Activated CD4-positive, alpha-beta T cell treated with anti-CD3 and anti-CD28 coated beads, Interleukin-2, amount 10 ng/mL, durations not matched to agents 24 days and 14 days (primary cell): ENCODE data around the gene CTU2. TPM values are rescaled to one million over a fixed set of nuclear protein-coding genes. Genes with fewer than 3 reads are reported as not detected.

ENCODE experiments used
- DNase-seq: peaks from one replicate; pipeline ENCODE4 v3.0.0; 2022
- H3K27ac Mint-ChIP-seq: one replicate; pipeline ENCODE4 v1.8.0; 2022; ENCODE audit warnings: mild to moderate bottlenecking, mixed read lengths
- H3K27me3 Mint-ChIP-seq: one replicate; pipeline ENCODE4 v1.8.0; 2022; ENCODE audit warnings: mixed read lengths
- H3K36me3 Mint-ChIP-seq: one replicate; pipeline ENCODE4 v1.8.0; 2022; ENCODE audit warnings: low read depth, mild to moderate bottlenecking, mixed read lengths
- H3K4me1 Mint-ChIP-seq: one replicate; pipeline ENCODE4 v1.8.0; 2021; ENCODE audit warnings: mixed read lengths
- H3K4me3 Mint-ChIP-seq: one replicate; pipeline ENCODE4 v1.8.0; 2022; ENCODE audit warnings: mild to moderate bottlenecking, moderate library complexity, mixed read lengths
- H3K9me3 Mint-ChIP-seq: one replicate; pipeline ENCODE4 v1.8.0; 2021; ENCODE audit warnings: mixed read lengths
- intact Hi-C: fragments of 100-400 bp; cut with micrococcal nuclease; formaldehyde crosslinking; loops from one replicate; pipeline ENCODE4 v1.15.1; 2023
- total RNA-seq: library from RNA; stranded (reverse); gene quantifications from 2 replicates; pipeline ENCODE4 v1.2.3, GENCODE V29; 2022

The CTU2 gene
- total RNA-seq, 1 donor from 2014 or later = 69.9 TPM

DNA sequence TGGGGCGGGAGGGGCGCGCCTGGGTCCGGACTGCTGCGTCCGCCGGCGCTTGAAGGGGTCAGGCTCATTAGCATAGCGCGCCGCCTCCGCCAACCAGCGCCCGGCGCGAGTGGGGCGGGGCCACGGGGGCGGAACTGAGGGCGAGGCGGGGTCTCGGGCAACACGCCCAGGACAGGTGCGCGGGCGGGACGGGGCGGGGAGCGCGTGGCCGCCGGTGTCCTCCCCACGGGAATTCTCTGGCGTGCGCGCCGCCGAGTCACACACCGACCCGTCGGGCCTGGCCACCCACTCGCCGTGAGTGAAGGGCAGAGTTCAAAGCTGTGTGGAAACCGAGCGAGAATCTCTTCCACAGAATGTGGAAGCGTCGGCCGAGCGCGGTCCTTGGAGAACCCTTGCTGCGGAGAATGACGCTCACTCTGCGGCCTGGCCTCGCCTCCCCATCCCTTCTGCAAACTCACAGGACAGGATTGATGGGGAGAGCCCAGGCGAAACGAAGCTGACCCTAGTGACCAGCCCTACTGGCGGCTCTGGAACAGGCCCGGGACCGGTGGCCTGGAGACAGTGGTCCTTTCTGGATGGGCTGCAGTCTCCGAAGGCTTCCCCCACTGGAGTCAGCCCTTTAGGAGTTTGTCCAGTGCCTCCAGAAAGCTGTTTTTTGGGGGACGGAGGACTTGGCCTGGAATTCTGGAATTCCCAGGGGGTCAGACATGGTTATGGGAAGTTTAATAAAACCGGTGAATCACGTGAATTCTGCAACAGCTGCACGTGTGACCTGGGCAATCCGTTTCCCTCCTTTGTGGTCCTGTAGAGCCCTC, 19.7 kb upstream of the CTU2 start, which contains the start of gene SNAI3:
Gene SNAI3, minus strand, starts transcription at position 69 of the 815 bp plus-strand sequence. CDS start 101 bp downstream, outside the sequence.
- intact Hi-C loops = loop anchor here (1.0 kb wide), 2 partner anchors 17 to 23 kb away; partner anchors contain the start of gene MVD
- peaks cover 3% of the 10 kb centered on the region for H3K36me3 Mint-ChIP-seq
- H3K27me3 Mint-ChIP-seq = no peaks in the 10 kb centered on the region
- H3K9me3 Mint-ChIP-seq = no peaks in the 10 kb centered on the region
- peak within 1 kb of the TSS; percentile 37 for H3K27ac Mint-ChIP-seq
- H3K4me1 Mint-ChIP-seq = peaks cover 43% of the 10 kb centered on the region
- H3K4me3 Mint-ChIP-seq = peak within 1 kb of the TSS; percentile 83
- DNase-seq = peak; percentile 98

DNA sequence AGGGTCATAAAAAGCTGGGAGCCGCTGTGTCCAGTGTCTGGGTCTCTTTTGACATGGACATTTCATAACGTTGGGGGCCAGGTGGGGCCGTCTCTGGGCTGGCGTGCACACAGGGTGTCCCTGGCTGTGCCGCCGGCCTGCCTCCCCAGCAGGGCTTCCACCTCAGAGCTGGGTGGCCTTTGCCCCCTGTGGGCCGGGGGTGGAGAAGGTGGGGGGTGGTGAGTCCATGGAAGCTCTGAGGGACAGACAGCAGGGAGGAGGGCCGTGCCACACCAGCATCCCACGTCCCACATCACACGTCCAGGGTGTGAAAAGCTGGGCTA, 19.1 kb upstream of the CTU2 start:
- Mint-ChIP-seq H3K9me3 (no peaks in the 10 kb centered on the region), H3K4me3 (no peak overlapping the region), H3K27me3 (no peaks in the 10 kb centered on the region), H3K36me3 (peaks cover 3% of the 10 kb centered on the region), H3K27ac (no peak overlapping the region), H3K4me1 (peaks cover 41% of the 10 kb centered on the region)
- no peak for DNase-seq
- intact Hi-C loops = no loop called here

DNA sequence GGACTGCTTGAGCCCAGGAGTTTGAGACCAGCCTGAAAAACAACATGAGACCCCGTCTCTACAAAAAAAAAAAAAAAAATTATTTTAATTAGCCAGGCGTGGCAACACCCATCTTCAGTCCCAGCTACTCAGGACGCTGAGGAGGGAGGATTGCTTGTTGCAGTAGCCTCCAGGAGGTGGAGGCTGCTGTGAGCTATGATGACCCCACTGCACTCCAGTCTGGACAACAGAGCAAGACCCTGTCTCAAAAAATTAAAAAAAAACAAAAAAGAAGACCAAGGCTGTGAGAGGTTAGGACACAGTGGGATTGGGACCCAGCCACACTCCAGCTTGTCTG, 18.7 kb upstream of the CTU2 start:
- peaks cover 41% of the 10 kb centered on the region for H3K4me1 Mint-ChIP-seq
- intact Hi-C loops = no loop called here
- DNase-seq = no peak
- no peaks in the 10 kb centered on the region for H3K27me3 Mint-ChIP-seq
- H3K27ac Mint-ChIP-seq = no peak overlapping the region
- H3K4me3 Mint-ChIP-seq = no peak overlapping the region
- H3K9me3 Mint-ChIP-seq = no peaks in the 10 kb centered on the region
- peaks cover 3% of the 10 kb centered on the region for H3K36me3 Mint-ChIP-seq

DNA sequence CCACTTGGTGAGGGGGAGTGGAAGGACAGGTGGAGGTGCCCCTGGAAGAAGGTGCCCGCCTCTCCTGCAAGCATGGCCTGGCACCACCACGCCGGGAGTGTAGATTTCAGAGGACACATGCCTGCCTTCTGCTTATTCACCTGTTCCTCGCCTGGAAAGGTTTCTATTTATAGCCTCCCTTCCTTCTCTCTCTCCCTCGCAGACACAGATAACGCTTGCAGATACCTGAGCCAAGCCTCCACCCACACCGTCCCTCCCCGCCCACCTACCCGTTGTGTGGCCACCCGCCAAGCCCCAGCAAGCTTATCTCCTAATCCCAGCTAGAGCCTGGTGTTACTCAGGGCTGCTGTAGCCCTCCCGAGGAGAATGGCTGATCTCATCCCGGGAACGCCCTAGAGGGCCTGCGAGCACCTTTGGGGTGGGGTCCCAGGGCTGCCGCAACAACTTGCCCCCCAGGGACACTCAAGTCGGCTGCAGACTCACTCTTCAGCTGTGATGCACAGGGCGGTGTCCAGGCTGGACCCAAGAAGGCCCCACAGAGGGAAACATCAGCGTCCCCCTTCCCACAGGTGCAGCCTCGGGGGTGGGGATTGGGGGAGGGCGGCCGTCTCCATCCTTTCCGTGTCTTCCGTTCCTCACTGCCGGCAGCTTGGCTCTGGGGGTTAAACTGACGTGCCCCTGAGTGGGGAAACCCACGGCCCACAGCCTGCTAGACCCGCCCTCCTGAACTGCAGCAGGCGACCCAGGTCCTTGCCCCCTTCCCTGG, 18.1 kb upstream of the CTU2 start:
- no peak overlapping the region for H3K27ac Mint-ChIP-seq
- H3K27me3 Mint-ChIP-seq = no peaks in the 10 kb centered on the region
- intact Hi-C loops = no loop called here
- peaks cover 3% of the 10 kb centered on the region for H3K36me3 Mint-ChIP-seq
- DNase-seq = no peak
- no peak overlapping the region for H3K4me3 Mint-ChIP-seq
- no peaks in the 10 kb centered on the region for H3K9me3 Mint-ChIP-seq
- peaks cover 44% of the 10 kb centered on the region for H3K4me1 Mint-ChIP-seq

DNA sequence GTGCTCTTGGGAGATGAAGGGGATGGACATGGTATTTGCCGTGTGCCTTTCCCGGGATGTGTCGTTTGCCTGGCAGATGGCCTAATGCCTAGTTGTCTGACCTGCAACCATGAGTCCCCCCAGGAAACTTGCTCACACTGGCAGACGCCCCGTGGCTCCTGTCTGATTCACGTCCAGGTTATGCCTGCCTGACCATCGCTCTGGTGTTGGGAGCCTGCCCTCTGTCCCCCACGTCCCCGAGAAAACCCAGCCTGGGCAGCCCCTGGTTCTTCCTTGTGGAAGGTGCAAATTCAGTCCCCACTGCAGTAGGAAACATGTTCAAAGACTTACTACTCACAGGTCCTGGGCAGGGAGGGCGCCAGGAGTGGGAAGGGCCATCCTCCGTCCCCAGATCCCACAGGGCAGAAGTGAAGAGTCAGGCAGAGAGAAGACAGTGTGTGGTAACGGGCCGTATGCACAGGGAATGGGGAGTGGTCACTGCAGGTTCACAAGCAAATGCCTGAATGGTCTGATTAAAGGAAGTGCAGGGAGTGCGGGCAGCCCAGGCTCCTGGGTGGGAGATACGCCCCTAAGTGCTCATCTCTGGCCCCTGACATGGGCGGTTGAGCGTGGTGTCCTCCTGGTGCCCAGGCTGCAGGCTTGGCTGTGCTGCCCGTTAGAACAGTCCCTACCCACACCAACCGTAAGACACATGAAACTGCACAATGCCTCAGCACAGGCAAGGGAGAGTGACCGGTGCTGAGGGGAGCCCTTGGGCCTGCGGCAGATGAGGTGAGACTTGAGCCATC, 15.8 kb upstream of the CTU2 start:
- Mint-ChIP-seq H3K27me3 (no peaks in the 10 kb centered on the region), H3K9me3 (no peaks in the 10 kb centered on the region), H3K27ac (peak overlapping the region; percentile 34), H3K4me3 (peak overlapping the region; percentile 50), H3K36me3 (no peaks in the 10 kb centered on the region), H3K4me1 (peaks cover 39% of the 10 kb centered on the region)
- intact Hi-C loops = no loop called here
- DNase-seq = no peak

DNA sequence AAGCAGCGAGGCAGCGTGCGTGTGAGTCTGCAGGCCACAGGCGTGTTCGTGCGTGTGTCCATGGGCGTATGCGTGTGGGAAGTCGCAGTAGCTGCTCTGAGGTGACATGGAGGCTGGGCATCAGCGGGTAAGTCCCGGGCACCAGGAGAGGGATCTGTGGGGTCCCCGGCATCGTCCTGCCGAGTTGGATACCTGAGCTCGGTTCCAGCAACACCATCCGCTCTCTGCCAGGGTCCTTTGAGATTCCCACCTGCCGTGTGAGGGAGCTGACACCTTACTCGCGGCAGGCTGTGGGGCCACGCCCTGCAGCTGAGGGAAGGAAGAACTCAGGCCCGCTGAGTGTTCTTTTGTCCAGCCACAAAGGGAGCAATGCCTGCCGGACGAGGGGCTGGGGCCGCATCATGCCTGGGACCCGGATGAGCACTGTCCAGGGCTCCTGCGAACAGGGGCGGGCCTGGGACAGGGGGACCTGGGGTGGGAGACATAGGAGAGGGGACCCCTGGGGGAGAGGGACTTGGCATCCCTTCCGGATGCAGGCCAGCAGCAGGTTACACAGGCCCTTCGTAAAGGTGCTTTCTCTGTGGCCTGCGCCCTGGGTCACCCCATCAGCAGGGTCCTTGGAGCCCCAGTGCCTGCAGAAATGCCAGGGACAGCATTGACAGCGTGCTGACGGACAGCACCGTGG, 15.0 kb upstream of the CTU2 start:
- H3K36me3 Mint-ChIP-seq = no peaks in the 10 kb centered on the region
- H3K9me3 Mint-ChIP-seq = no peaks in the 10 kb centered on the region
- intact Hi-C loops = no loop called here
- DNase-seq = no peak
- H3K27ac Mint-ChIP-seq = peak overlapping the region; percentile 34
- peaks cover 39% of the 10 kb centered on the region for H3K4me1 Mint-ChIP-seq
- H3K4me3 Mint-ChIP-seq = peak overlapping the region; percentile 50
- no peaks in the 10 kb centered on the region for H3K27me3 Mint-ChIP-seq

DNA sequence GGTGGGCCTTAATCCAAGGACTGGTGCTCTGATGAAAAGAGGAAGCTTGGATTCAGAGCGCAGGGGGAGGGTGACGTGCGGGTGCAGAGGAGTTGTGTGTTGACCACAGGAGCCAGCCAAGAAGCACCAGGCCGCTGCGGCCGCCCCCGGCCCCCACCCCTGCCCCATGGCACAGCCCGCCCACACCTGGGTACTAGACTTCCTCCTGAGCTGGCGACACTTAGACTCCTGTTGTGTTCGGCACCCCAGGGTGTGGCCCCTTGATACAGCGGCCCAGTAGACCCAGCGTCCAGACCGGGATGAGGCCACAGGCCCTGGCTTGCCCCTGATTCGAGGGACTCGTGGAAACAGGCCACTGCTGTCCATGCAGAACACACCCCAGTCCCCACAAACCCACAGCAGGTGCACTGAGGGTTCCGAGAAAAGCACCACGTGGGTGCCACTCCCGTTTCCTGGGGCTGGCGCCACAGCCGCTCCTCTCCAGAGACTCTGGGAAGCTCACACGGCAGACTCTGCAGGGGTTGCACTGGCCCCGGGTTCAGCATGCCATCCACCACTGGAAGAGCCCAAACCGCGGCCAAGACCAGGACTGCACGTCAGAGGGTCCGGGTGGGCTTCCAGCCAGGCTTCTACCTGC, 14.3 kb upstream of the CTU2 start:
- H3K36me3 Mint-ChIP-seq = no peaks in the 10 kb centered on the region
- peak overlapping the region; percentile 81 for H3K27ac Mint-ChIP-seq
- intact Hi-C loops = no loop called here
- H3K9me3 Mint-ChIP-seq = no peaks in the 10 kb centered on the region
- H3K4me1 Mint-ChIP-seq = peaks cover 39% of the 10 kb centered on the region
- H3K27me3 Mint-ChIP-seq = no peaks in the 10 kb centered on the region
- peak overlapping the region; percentile 62 for H3K4me3 Mint-ChIP-seq
- peak; percentile 87 for DNase-seq

DNA sequence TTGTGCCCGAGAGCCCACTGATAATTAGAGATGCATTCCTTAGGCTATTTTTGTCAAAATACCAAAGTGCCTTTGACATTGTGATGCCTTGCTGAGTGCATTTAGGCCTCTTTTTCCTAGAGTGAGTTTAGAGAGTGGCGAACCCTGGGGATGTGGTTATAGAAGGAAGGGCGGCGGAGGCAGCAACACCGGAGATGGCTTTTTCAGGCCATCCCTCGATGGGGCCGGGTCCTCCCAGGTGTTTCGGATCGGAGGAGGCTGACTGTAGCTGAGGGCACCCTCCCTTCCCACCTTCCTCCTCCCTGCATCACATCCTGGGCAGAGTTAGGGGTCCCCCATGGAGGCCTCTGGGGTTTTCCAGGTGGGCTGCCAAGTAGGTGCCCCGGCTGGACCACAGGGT, 13.4 kb upstream of the CTU2 start:
- Mint-ChIP-seq H3K4me3 (peak overlapping the region; percentile 30), H3K36me3 (peaks cover 5% of the 10 kb centered on the region), H3K4me1 (peaks cover 43% of the 10 kb centered on the region)

DNA sequence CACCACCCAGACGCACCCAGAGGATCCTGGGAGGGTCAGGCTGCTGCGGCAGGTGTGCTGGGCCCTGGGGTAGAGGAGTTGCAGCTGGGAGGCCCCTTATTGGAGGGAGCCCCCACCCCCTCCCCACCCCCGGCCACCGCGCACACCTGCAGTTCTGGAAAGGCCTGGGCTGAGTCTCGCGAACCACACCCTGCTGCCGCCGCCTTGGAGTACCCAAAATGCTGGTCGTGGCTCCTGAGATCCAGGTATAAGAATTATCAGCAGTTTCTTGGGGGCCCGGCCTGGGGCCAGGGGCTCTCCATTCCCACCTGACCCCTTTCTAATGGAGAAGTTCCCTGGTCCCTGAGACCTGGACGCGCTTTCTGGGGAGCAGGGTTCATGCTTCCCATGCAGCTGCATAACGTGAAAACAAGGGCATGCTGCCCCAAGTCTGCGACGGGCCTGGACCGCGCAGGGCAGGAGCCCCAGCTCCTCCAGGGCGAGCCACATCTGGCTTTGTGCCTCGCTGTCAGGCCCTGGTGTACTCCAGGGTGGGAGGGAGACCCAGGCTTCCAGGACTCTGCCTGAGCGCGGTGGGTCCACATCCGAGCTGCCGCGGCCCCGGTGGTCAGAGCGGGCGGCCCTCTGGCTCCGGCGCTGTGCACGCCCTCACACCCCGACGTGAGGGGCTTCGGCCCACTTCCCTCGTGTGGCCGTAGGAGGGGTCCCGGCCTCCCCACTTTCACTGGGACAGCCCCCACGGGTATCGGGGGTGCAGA, 12.7 kb upstream of the CTU2 start:
- H3K4me3 Mint-ChIP-seq = no peak overlapping the region
- intact Hi-C loops = no loop called here
- no peak for DNase-seq
- no peak overlapping the region for H3K27ac Mint-ChIP-seq
- H3K9me3 Mint-ChIP-seq = no peaks in the 10 kb centered on the region
- H3K36me3 Mint-ChIP-seq = peaks cover 8% of the 10 kb centered on the region
- no peaks in the 10 kb centered on the region for H3K27me3 Mint-ChIP-seq
- peaks cover 39% of the 10 kb centered on the region for H3K4me1 Mint-ChIP-seq

More for the DNA sequence above, 13.4 kb upstream of the CTU2 start:
- H3K27me3 Mint-ChIP-seq = no peaks in the 10 kb centered on the region
- H3K27ac Mint-ChIP-seq = peak overlapping the region; percentile 20
- DNase-seq = no peak
- no peaks in the 10 kb centered on the region for H3K9me3 Mint-ChIP-seq
- intact Hi-C loops = no loop called here

DNA sequence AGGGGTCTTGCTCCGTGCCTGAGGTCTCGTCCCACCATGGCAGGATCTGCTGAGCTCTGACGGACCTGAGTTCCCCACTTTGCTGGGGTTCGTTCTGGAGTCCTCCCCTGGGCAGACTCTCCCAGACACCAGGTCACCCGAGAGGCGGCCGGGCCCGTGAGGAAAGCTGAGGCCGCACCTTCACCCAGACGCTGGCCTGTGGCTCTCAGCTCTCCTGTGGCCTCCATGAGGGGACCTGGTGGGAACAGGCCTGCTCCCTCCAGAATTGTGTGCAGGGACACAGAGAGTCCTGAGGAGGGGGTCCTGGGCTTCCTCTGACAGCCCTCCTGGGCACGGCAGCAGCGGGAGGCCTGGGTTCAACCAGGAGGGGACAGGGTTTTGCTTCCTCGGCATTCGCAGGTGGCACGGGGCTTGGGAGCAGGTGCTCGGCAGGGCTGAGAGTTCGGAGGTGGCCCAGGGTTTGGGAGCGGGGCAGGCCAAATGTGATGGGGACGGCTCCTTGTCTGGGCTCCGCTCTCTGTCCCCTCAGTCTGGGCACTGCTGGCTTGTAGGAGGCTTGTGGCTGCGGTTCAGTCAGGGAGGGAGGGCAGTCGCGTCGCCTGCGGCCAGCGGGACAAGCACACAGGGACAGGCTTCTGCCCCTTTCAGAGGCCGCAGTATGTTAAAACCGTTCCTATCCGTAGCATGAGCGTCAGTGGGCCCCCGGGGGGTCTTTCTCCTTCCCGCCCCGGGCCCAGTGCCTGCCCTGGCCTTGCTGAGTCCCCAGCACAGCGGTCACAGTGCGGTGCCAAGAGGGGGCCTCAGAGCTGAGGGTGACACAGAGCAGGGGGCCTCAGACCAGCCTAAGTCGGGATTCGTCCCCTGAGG, 11.8 kb upstream of the CTU2 start:
- Mint-ChIP-seq H3K9me3 (no peaks in the 10 kb centered on the region), H3K36me3 (peaks cover 8% of the 10 kb centered on the region), H3K4me3 (no peak overlapping the region), H3K27me3 (no peaks in the 10 kb centered on the region), H3K27ac (peak overlapping the region; percentile 4), H3K4me1 (peaks cover 36% of the 10 kb centered on the region)
- intact Hi-C loops = no loop called here
- DNase-seq = no peak

DNA sequence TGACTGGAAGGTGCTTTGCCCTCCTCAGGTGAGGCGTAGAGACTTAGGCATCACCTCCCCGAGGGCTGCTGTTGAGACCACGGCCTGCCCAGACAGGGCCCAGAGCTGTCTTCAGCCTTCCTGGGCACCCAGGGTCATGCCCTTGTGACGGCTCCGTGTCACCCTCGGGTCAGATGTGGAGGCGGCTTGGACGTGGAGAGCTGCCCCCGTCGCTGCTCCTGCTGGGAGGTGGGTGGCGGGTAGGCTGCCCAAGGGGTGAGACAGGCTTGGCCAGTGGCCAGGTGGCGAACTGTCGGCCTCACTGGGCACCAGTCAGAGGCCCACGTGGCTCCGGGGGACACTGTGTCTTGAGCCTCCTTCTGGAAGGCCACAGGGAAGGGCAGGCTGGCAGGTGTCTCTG, 11.1 kb upstream of the CTU2 start:
- H3K27ac Mint-ChIP-seq = no peak overlapping the region
- intact Hi-C loops = no loop called here
- H3K36me3 Mint-ChIP-seq = peaks cover 12% of the 10 kb centered on the region
- no peaks in the 10 kb centered on the region for H3K27me3 Mint-ChIP-seq
- H3K4me1 Mint-ChIP-seq = peaks cover 42% of the 10 kb centered on the region
- DNase-seq = no peak
- H3K4me3 Mint-ChIP-seq = no peak overlapping the region
- no peaks in the 10 kb centered on the region for H3K9me3 Mint-ChIP-seq

DNA sequence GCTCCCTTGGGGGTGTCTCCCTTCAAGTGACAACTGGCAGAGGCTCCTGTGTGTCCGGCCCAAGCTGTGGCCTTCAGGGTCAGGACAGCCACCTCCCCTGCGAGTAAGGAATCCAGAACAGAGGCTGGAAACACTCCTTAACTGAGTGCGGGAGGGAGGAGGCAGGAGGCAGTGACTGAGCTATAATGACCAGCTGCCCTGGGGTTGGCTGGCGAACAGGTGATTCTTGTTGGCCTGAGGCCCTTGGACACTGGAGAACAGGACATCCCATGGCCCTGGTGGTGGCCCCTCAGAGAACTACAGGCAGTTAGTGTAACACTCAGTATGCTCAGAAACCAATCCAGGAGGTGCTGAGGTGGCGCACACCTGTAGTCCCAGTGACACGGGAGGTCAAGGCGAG, 10.6 kb upstream of the CTU2 start:
- H3K27me3 Mint-ChIP-seq = no peaks in the 10 kb centered on the region
- H3K27ac Mint-ChIP-seq = no peak overlapping the region
- DNase-seq = no peak
- H3K4me1 Mint-ChIP-seq = peaks cover 40% of the 10 kb centered on the region
- no peak overlapping the region for H3K4me3 Mint-ChIP-seq
- intact Hi-C loops = no loop called here
- peaks cover 13% of the 10 kb centered on the region for H3K36me3 Mint-ChIP-seq
- no peaks in the 10 kb centered on the region for H3K9me3 Mint-ChIP-seq
